CD4-positive, CD25-positive, alpha-beta regulatory T cell (primary cell): ENCODE measurements around the gene FAM83C. TPM values are rescaled to one million over a fixed set of nuclear protein-coding genes. Genes with fewer than 3 reads are reported as not detected.

ENCODE experiments used
- ATAC-seq, 2 donors: fragments of 150-1000 bp; cut with Tn5 transposase; one replicate each; pipeline ENCODE4 v1.10.0; 2021; ENCODE audit warnings: low read depth in 2 of 2, moderate number of reproducible peaks in 2 of 2, moderate library complexity in 1 of 2
- DNase-seq, 3 donors: peaks; one replicate each; pipeline versions ENCODE4 v3.0.0 to v3.0.0-alpha.2; 2012 to 2022; ENCODE audit warnings: mixed read lengths in 1 of 3
- H3K27ac ChIP-seq: one replicate; pipeline ENCODE4 v1.7.0; 2013; ENCODE audit warnings: mild to moderate bottlenecking, low read length; ENCODE audit not compliant: insufficient read depth, poor library complexity, severe bottlenecking
- H3K27me3 ChIP-seq: one replicate; pipeline ENCODE4 v1.7.0; 2013; ENCODE audit warnings: low read length; ENCODE audit not compliant: control insufficient read depth, insufficient read depth
- H3K36me3 ChIP-seq: one replicate; pipeline ENCODE4 v1.7.0; 2013; ENCODE audit warnings: mild to moderate bottlenecking, low read length, moderate library complexity; ENCODE audit not compliant: control insufficient read depth, insufficient read depth
- H3K4me1 ChIP-seq: 2 replicates; pipeline ENCODE4 v1.7.0; 2013; ENCODE audit warnings: mild to moderate bottlenecking, low read length; ENCODE audit not compliant: insufficient read depth, control insufficient read depth, poor library complexity, severe bottlenecking
- H3K4me3 ChIP-seq: one replicate; pipeline ENCODE4 v1.7.0; 2013; ENCODE audit warnings: low read depth, mild to moderate bottlenecking, low read length, moderate library complexity
- H3K9me3 ChIP-seq, 2 experiments: 1 replicate in 1 of 2; 2 replicates in 1 of 2; pipeline ENCODE4 v1.7.0; 2013; ENCODE audit warnings: low read length in 2 of 2, mild to moderate bottlenecking in 1 of 2, moderate library complexity in 1 of 2; ENCODE audit not compliant: control insufficient read depth in 2 of 2
- H3K27ac Mint-ChIP-seq, 3 donors: one replicate each; pipeline ENCODE4 v1.8.0; 2020 to 2022; ENCODE audit warnings: mild to moderate bottlenecking in 3 of 3, mixed read lengths in 3 of 3, moderate library complexity in 2 of 3
- H3K27me3 Mint-ChIP-seq: one replicate; pipeline ENCODE4 v1.8.0; 2022; ENCODE audit warnings: mild to moderate bottlenecking, mixed read lengths
- H3K36me3 Mint-ChIP-seq: one replicate; pipeline ENCODE4 v1.8.0; 2020; ENCODE audit warnings: mixed read lengths
- H3K4me1 Mint-ChIP-seq, 4 donors: one replicate each; pipeline ENCODE4 v1.8.0; 2020 to 2022; ENCODE audit warnings: mixed read lengths in 4 of 4, mild to moderate bottlenecking in 1 of 4
- H3K4me3 Mint-ChIP-seq, 4 donors: one replicate each; pipeline ENCODE4 v1.8.0; 2020 to 2022; ENCODE audit warnings: mild to moderate bottlenecking in 4 of 4, mixed read lengths in 4 of 4, moderate library complexity in 3 of 4
- H3K9me3 Mint-ChIP-seq, 7 donors: one replicate each; pipeline ENCODE4 v1.8.0; 2020 to 2022; ENCODE audit warnings: mixed read lengths in 7 of 7, mild to moderate bottlenecking in 3 of 7, moderate library complexity in 2 of 7
- polyA plus RNA-seq, 4 donors: library from polyadenylated mRNA; unstranded; fragments of 300-500 nt; fragmentation: Illumina TruSeq; gene quantifications; one replicate each; pipeline ENCODE4 v1.2.3, GENCODE V29; 2021
- total RNA-seq: library from RNA; stranded (reverse); gene quantifications from one replicate; pipeline ENCODE4 v1.2.3, GENCODE V29; 2022

The FAM83C gene
- total and polyA plus RNA-seq, 5 donors from 2014 or later, result not detected

GRCh38 chr20:35332540-35333200 lies 40.4 kb upstream of the FAM83C start:
- no peaks in the 10 kb centered on the region for H3K9me3 ChIP-seq
- H3K4me1 ChIP-seq, result no peaks in the 10 kb centered on the region
- H3K4me3 ChIP-seq, result no peak overlapping the region
- no peak overlapping the region for H3K27ac Mint-ChIP-seq
- H3K4me3 Mint-ChIP-seq, result no peak overlapping the region
- no peaks in the 10 kb centered on the region for H3K27me3 Mint-ChIP-seq
- ATAC-seq (no peak), DNase-seq (no peak)
- no peaks in the 10 kb centered on the region for H3K9me3 Mint-ChIP-seq
- peaks cover 0 to 2% (median 0%) of the 10 kb centered on the region in 4 donors for H3K4me1 Mint-ChIP-seq
- peaks cover 2% of the 10 kb centered on the region for H3K36me3 ChIP-seq
- no peak overlapping the region for H3K27ac ChIP-seq
- no peaks in the 10 kb centered on the region for H3K27me3 ChIP-seq
- peaks cover 8% of the 10 kb centered on the region for H3K36me3 Mint-ChIP-seq

- H3K36me3 ChIP-seq, result no peaks in the 10 kb centered on the region
- Mint-ChIP-seq H3K4me3 (no peak overlapping the region), H3K9me3 (no peaks in the 10 kb centered on the region), H3K27ac (peak overlapping the region in 1 of 3 donors; percentile 58), H3K27me3 (no peaks in the 10 kb centered on the region), H3K4me1 (peaks cover 0 to 4% (median 1%) of the 10 kb centered on the region in 4 donors), H3K36me3 (peaks cover 12% of the 10 kb centered on the region)
- no peak overlapping the region for H3K4me3 ChIP-seq
- no peaks in the 10 kb centered on the region for H3K9me3 ChIP-seq
- DNase-seq (peak in 1 of 3 donors; percentile 58), ATAC-seq (no peak)
- no peaks in the 10 kb centered on the region for H3K27me3 ChIP-seq
- H3K27ac ChIP-seq, result no peak overlapping the region
- H3K4me1 ChIP-seq, result no peaks in the 10 kb centered on the region
Observed at GRCh38 chr20:35329435-35330139, 37.4 kb upstream of the FAM83C start.

- Mint-ChIP-seq H3K36me3 (peaks cover 12% of the 10 kb centered on the region), H3K4me1 (peaks cover 0 to 4% (median 1%) of the 10 kb centered on the region in 4 donors), H3K27me3 (no peaks in the 10 kb centered on the region), H3K27ac (peak overlapping the region in 1 of 3 donors; percentile 14), H3K9me3 (no peaks in the 10 kb centered on the region), H3K4me3 (no peak overlapping the region)
- no peaks in the 10 kb centered on the region for H3K9me3 ChIP-seq
- no peak overlapping the region for H3K4me3 ChIP-seq
- H3K4me1 ChIP-seq, result no peaks in the 10 kb centered on the region
- no peak for DNase-seq
- no peak overlapping the region for H3K27ac ChIP-seq
- no peaks in the 10 kb centered on the region for H3K36me3 ChIP-seq
- no peaks in the 10 kb centered on the region for H3K27me3 ChIP-seq
- ATAC-seq, result no peak
Observed at GRCh38 chr20:35328689-35329088, 36.5 kb upstream of the FAM83C start.

GRCh38 chr20:35328095-35328685 lies 36.0 kb upstream of the FAM83C start:
- Histone ChIP-seq H3K27me3 (no peaks in the 10 kb centered on the region), H3K9me3 (no peaks in the 10 kb centered on the region), H3K4me1 (no peaks in the 10 kb centered on the region), H3K36me3 (no peaks in the 10 kb centered on the region), H3K4me3 (no peak overlapping the region), H3K27ac (no peak overlapping the region)
- Mint-ChIP-seq H3K27me3 (no peaks in the 10 kb centered on the region), H3K4me1 (peaks cover 0 to 4% (median 1%) of the 10 kb centered on the region in 4 donors), H3K9me3 (no peaks in the 10 kb centered on the region), H3K36me3 (peaks cover 12% of the 10 kb centered on the region), H3K4me3 (no peak overlapping the region), H3K27ac (peak overlapping the region in 1 of 3 donors; percentile 14)
- no peak for DNase-seq
- ATAC-seq, result no peak

- Mint-ChIP-seq H3K36me3 (peaks cover 12% of the 10 kb centered on the region), H3K9me3 (no peaks in the 10 kb centered on the region), H3K27ac (no peak overlapping the region), H3K27me3 (no peaks in the 10 kb centered on the region), H3K4me3 (no peak overlapping the region), H3K4me1 (peaks cover 0 to 4% (median 1%) of the 10 kb centered on the region in 4 donors)
- Histone ChIP-seq H3K36me3 (no peaks in the 10 kb centered on the region), H3K27me3 (no peaks in the 10 kb centered on the region), H3K4me1 (no peaks in the 10 kb centered on the region), H3K4me3 (no peak overlapping the region), H3K9me3 (no peaks in the 10 kb centered on the region), H3K27ac (no peak overlapping the region)
- ATAC-seq, result no peak
- DNase-seq, result no peak
Observed at GRCh38 chr20:35327074-35327976, 35.1 kb upstream of the FAM83C start.

- Histone ChIP-seq H3K4me1 (no peaks in the 10 kb centered on the region), H3K27ac (no peak overlapping the region), H3K27me3 (no peaks in the 10 kb centered on the region), H3K4me3 (no peak overlapping the region), H3K9me3 (no peaks in the 10 kb centered on the region), H3K36me3 (no peaks in the 10 kb centered on the region)
- peaks cover 12% of the 10 kb centered on the region for H3K36me3 Mint-ChIP-seq
- H3K27me3 Mint-ChIP-seq, result no peaks in the 10 kb centered on the region
- ATAC-seq (no peak), DNase-seq (no peak)
- H3K27ac Mint-ChIP-seq, result no peak overlapping the region
- H3K4me1 Mint-ChIP-seq, result peaks cover 0 to 4% (median 1%) of the 10 kb centered on the region in 4 donors
- no peak overlapping the region for H3K4me3 Mint-ChIP-seq
- no peaks in the 10 kb centered on the region for H3K9me3 Mint-ChIP-seq
Observed at GRCh38 chr20:35326740-35327073, 34.5 kb upstream of the FAM83C start.

- Histone ChIP-seq H3K4me1 (no peaks in the 10 kb centered on the region), H3K27ac (no peak overlapping the region), H3K4me3 (no peak overlapping the region), H3K36me3 (no peaks in the 10 kb centered on the region), H3K9me3 (no peaks in the 10 kb centered on the region), H3K27me3 (no peaks in the 10 kb centered on the region)
- Mint-ChIP-seq H3K9me3 (no peaks in the 10 kb centered on the region), H3K27ac (no peak overlapping the region), H3K4me3 (no peak overlapping the region), H3K27me3 (no peaks in the 10 kb centered on the region), H3K4me1 (peaks cover 0 to 4% (median 1%) of the 10 kb centered on the region in 4 donors), H3K36me3 (peaks cover 12% of the 10 kb centered on the region)
- ATAC-seq, result no peak
- no peak for DNase-seq
Observed at GRCh38 chr20:35326021-35326739, 34.0 kb upstream of the FAM83C start.
